ENCODE results near the gene AGAP6.
"Not testable (repeated sequence)": the region's sequence is repeated elsewhere in the genome, so short reads cannot be mapped to it uniquely, and the experiment has no call there.

Gene AGAP6

GRCh38 chr10:50025627-50026026 is 37.4 kb downstream of the AGAP6 start:
- DNase-seq = no peak

DNA sequence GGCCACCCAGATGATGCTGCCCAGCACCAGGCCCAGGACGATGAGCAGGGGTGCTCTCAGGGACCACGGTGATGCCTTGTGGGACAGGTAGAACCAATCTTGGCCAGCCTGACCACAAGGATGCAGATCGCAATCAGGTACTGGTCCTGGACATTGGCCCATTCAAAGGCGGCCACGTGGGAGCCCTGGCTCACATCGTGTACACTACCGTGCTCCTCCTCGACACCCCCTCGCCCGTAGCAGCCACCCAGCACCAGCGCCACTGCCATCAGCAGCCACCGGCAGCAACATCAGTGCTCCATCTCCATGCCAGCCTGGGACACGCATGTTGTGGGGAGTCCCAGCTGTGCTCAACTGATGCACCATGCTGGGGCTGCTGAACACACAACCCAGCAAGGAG is 39.0 kb downstream of the AGAP6 start:
- no peak for DNase-seq

- DNase-seq = no peak
Observed at GRCh38 chr10:50033481-50033880, 45.3 kb downstream of the AGAP6 start.

- DNase-seq = not testable (repeated sequence)
Observed at GRCh38 chr10:50035337-50035736, 47.1 kb downstream of the AGAP6 start.

- no peak for DNase-seq
Observed at GRCh38 chr10:50044941-50045664, 56.9 kb downstream of the AGAP6 start.

DNA sequence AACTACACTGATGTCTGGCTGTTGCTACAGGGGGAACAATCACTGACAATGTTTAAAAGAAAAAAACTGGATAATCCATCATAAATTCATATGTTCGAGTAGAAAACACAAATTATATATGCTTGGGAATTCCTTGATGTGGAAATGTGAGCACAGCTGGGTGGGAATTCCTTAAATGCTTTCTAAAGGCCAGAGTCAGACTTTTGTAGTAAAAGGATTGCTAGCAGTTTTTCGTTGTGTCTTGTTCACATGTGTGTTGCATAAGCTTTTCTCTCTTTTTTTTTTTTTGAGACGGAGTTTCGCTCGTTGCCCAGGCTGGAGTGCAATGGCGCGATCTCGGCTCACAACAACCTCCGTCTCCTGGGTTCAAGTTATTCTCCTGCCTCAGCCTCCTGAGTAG is 58.3 kb downstream of the AGAP6 start:
- not testable (repeated sequence) for DNase-seq

DNA sequence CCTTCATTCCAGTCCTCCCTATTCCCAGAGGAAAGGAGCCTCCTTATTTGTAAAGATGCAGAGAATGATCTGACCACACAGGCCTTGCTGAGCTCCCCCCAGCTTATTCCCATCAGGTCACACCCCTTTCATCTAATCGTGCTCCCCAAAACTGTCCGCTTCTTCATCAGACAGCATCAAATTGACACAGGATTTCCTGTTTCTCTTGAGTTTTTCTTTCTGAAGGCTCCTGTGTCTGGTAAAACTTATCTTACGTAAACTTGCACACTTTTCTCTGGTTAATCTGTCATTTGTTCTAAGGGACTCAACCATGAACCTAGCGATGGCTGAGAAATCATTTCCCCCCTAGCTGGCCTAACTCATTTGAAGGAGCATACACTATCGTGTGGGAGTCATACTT is 59.4 kb downstream of the AGAP6 start:
- DNase-seq = not testable (repeated sequence)

- DNase-seq = not testable (repeated sequence)
Observed at GRCh38 chr10:50051995-50052660, 63.9 kb downstream of the AGAP6 start.

DNA sequence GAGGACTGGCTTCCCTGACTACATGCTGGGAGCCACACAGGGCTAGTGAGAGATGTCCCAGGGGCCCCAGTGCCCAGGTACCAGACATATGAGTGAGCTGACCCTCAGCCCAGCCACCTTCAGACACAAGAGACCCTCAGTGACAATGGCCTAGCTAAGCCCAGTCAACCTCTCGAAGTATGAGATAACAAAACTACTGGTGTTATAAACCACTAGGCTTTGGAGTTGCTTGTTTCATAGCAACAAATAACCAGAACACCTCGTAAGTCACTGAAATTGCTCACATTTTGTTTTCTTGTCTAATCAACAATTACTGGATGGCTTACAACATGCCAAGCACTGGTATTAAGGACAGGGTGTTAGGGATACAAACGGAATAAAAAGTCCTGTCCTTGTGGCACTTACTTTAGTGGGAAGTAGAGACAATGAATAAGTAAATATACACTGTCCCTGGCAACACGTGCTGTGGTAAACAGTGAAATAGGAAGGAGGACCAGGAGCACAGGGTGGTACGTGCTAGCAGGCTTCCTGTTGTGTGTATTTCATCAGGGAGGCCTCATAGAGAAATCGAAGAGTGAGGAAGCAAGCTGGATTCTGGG is 64.7 kb downstream of the AGAP6 start:
- not testable (repeated sequence) for DNase-seq

DNA sequence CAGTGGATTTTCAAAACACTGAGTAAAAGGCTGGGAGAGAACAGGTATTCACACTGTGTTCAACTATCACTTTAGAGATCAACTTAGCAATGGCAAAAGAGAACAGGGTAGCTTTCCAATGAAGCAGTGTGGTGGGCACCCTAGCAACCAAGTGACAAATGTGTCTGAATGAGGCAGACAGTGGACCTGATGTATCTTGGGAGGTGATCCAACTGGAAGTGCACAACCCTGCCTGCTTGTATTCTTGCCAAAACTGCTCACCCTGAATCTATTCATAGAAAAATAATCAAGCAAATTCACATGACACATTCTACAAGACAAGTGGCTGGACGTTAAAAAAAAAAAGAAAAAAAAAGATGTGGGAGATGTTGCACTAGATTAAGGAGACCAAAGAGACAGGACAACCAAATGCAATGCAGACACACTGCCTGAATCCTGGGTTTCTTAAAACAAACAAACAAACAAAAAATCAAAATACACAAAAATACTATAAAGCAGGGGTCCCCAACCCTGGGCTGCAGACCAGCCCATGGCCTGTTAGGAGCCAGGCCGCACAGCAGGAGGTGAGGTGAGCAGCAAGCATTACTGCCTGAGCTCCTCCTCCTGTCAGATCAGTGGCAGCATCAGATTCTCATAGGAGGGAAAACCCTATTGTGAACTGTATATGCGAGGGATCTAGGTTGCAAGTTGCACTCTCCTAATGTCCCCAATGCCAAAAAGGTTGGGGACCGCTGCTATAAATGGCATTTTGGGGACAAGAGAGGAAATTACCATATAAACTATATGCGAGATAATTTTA is 67.5 kb downstream of the AGAP6 start:
- DNase-seq = not testable (repeated sequence)

GRCh38 chr10:50056654-50057053 is 68.4 kb downstream of the AGAP6 start:
- not testable (repeated sequence) for DNase-seq

- not testable (repeated sequence) for DNase-seq
Observed at GRCh38 chr10:50058727-50059126, 70.5 kb downstream of the AGAP6 start.

GRCh38 chr10:50059946-50060345 is 71.7 kb downstream of the AGAP6 start:
- not testable (repeated sequence) for DNase-seq
